ENCODE results near the gene ATXN7L3.

The ATXN7L3 gene

GRCh38 chr17:44205962-44206824 lies 6.5 kb upstream of the ATXN7L3 start (continued):
- no peak for TF ChIP-seq ZNF518A (tag by site-specific recombination; conservative IDR thresholded peaks at IDR 0.05; ENCODE audit: low read depth)
- 0 out of 2 replicates have a peak, but pooled peaks have one; percentile 12 for TF ChIP-seq ZSCAN4 (tag by site-specific recombination; IDR thresholded peaks at IDR 0.05)
- no peak for TF ChIP-seq INSM2 (tag by site-specific recombination; IDR thresholded peaks at IDR 0.05)
- 0 out of 2 replicates have a peak, but pooled peaks have one; percentile 19 for TF ChIP-seq KLF8 (tag by site-specific recombination; IDR thresholded peaks at IDR 0.05)
- no peak for TF ChIP-seq ZNF223 (tag by site-specific recombination; IDR thresholded peaks at IDR 0.05)
- TF ChIP-seq PATZ1 (tag by site-specific recombination; IDR thresholded peaks at IDR 0.05): 0 out of 2 replicates have a peak, but pooled peaks have one; percentile 16

GRCh38 chr17:44204441-44204882 lies 4.8 kb upstream of the ATXN7L3 start:
- Histone ChIP-seq H3K4me1 (ENCODE audit: control insufficient read depth, insufficient read depth, low read length) (peaks cover 5% of the 10 kb centered on the region), H3K9me3 (ENCODE audit: control insufficient read depth, insufficient read depth, low read depth, low read length) (no peaks in the 10 kb centered on the region), H3K36me3 (ENCODE audit: control insufficient read depth in 2 of 2, insufficient read depth in 1 of 2, low read length in 2 of 2) (peaks cover 19 to 29% of the 10 kb centered on the region in 2 experiments; a peak in 2 of 3 replicates), H3K4me3 (ENCODE audit: low read depth, low read length) (no peak overlapping the region), H3K27ac (ENCODE audit: extremely low read depth, low read depth, low read length) (no peak overlapping the region)
- ChIA-PET POLR2A (interaction anchor here (0.5 to 1.5 kb wide), 6 partner anchors 14 to 141 kb away, joined by 3 to 7 read pairs (median 4); partner anchors contain the start of genes GRN, RUNDC3A, SLC25A39 and UBTF), CTCF (interaction anchor here (0.5 to 4.1 kb wide), 17 partner anchors 10 to 326 kb away, joined by 3 to 17 read pairs (median 4); partner anchors contain the start of gene SLC25A39)
- no peak for TF ChIP-seq HOXC10 (CRISPR knock-in tag; IDR thresholded peaks at IDR 0.05)
- TF ChIP-seq ZFP37 (tag by site-specific recombination; IDR thresholded peaks at IDR 0.05): no peak
- no peak for TF ChIP-seq ZNF660 (tag by site-specific recombination; IDR thresholded peaks at IDR 0.05)
- TF ChIP-seq ZNF426 (tag by site-specific recombination; IDR thresholded peaks at IDR 0.05): no peak
- TF ChIP-seq MYNN (tag by site-specific recombination; IDR thresholded peaks at IDR 0.05; ENCODE audit: borderline replicate concordance): no peak
- TF ChIP-seq ZSCAN18 (tag by site-specific recombination; IDR thresholded peaks at IDR 0.05): no peak
- TF ChIP-seq BCL11A (tag by site-specific recombination; IDR thresholded peaks at IDR 0.05; ENCODE audit: low read depth): 0 out of 2 replicates have a peak, but pooled peaks have one; percentile 32
- TF ChIP-seq YY2 (tag by site-specific recombination; IDR thresholded peaks at IDR 0.05): no peak
- no peak for TF ChIP-seq PATZ1 (tag by site-specific recombination; IDR thresholded peaks at IDR 0.05)
- TF ChIP-seq WT1 (tag by site-specific recombination; IDR thresholded peaks at IDR 0.05): no peak
- TF ChIP-seq SP3 (tag by site-specific recombination; IDR thresholded peaks at IDR 0.05): no peak
- TF ChIP-seq ZNF704 (tag by site-specific recombination; IDR thresholded peaks at IDR 0.05): no peak
- TF ChIP-seq GLIS2 (tag by site-specific recombination; IDR thresholded peaks at IDR 0.05): no peak
- TF ChIP-seq ZNF623 (tag by site-specific recombination; IDR thresholded peaks at IDR 0.05): no peak
